Stimulated activated CD4-positive, alpha-beta T cell treated with anti-CD3 and anti-CD28 coated beads, Interleukin-15, amount 100 ng/mL, for 1 hour (primary cell): ENCODE data around the gene IBA57.
"Not testable (repeated sequence)": the region's sequence is repeated elsewhere in the genome, so short reads cannot be mapped to it uniquely, and the experiment has no call there.

Source experiments
- DNase-seq, 2 donors: peaks; one replicate each; pipeline ENCODE4 v3.0.0-alpha.2; 2020; ENCODE audit warnings: low read depth in 1 of 2, low spot score in 1 of 2

The IBA57 gene

DNA sequence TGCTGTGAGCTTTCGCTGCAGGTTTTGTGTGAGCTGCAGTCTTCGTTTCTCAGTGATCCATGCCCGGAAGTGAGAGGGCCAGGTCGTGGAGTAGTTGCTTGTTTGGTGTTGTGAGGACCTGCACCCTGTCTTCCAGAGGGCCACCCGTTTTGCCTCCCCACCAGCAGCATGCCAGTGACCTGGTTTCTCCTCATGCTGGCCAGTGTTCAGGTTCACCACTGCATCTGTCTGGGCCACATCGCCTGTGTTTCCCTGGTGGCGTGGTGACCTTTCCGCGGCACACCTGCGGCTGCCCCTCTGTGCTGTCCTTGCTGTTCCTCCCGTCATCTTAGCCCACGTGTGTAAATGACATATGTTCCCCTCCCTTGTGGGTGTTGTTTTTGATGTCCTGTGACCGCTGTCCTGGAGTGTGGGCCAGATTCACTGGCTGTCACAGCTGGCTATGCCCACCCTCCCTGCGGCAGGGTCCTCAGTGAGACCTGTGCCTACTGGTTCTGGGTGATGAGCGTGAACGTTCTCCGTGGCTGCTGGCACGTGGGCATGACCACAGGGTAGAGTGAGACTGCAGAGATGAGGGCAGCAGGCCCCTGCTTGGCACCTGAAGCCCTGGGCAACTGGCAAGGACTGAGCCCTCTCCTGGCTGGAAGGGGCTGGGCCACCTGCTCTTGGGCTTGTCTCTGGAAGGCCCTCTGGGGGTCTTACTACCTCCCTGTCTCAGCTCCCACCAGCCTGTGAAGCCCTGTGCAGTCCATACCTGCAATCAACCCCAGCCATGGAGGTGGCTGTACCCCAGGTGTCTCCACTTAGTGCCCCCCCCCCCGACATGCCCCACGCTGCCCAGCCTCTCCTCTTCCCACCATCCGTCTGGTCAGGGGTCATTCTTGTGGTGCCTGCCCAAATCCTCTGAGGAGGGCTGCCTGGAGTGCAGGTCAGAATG lies 7.3 kb downstream of the IBA57 start:
- DNase-seq: no peak

DNA sequence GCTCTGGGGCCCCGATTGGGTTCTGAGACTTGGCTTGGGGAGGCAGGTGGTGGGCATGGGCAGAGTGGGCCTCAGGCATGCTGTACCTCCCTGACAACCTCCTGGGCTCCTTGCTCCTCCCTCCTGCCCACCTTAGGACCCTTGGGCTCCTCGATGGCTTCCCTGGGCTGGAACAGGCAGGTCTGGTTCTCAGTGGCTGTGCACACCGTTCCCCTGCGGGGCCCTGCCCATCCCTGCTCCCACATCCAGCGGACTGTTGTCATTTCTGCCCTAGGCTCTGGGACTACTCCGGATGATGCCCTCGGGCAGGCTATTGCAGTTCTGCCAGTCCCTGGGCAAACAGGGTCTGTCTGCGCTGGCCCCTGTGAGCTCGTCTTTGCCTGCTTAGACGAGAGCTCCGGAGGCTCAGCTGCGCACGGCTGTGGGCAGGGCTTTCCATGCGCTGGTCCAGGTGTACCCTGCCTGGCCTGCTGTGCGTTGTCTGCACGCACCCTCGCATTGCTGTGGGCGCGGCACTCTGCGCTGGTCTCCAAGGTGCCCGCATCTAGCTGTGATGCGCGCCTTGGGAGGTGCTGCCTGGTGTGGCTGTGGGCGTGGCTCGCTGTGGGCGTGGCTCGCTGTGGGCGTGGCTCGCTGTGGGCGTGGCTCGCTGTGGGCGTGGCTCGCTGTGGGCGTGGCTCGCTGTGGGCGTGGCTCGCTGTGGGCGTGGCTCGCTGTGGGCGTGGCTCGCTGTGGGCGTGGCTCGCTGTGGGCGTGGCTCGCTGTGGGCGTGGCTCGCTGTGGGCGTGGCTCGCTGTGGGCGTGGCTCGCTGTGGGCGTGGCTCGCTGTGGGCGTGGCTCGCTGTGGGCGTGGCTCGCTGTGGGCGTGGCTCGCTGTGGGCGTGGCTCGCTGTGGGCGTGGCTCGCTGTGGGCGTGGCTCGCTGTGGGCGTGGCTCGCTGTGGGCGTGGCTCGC lies 8.2 kb downstream of the IBA57 start:
- not testable (repeated sequence) for DNase-seq

DNA sequence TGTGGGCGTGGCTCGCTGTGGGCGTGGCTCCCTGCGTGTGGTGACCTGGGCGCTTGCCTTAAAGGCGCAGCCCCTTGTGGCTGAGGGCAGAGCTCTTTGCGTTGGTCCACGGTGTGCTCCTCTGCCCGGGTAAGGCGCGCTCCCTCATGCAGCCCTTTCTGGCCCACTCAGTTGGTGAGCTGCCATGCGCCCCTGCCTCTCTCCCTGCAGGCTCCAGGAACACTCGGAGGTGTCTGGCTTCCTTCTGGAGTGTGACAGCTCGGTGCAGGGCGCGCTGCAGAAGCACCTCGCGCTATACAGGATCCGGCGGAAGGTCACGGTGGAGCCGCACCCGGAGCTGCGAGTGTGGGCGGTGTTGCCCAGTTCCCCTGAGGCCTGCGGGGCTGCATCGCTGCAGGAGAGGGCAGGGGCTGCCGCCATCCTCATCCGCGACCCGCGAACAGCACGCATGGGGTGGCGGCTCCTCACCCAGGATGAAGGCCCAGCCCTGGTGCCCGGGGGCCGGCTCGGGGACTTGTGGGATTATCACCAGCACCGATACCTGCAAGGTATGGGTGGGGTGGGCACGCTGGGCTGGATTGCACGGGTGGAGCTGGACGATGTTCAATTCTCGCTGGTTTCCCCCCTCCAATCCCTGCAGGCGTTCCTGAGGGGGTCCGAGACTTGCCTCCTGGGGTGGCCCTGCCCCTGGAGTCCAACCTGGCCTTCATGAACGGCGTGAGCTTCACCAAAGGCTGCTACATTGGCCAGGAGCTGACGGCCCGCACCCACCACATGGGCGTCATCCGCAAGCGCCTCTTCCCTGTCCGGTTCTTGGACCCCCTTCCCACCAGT lies 9.1 kb downstream of the IBA57 start:
- no peak for DNase-seq

- no peak for DNase-seq
These were observed 9.9 kb downstream of the IBA57 start for GRCh38 chr1:228175316-228176023.

DNA sequence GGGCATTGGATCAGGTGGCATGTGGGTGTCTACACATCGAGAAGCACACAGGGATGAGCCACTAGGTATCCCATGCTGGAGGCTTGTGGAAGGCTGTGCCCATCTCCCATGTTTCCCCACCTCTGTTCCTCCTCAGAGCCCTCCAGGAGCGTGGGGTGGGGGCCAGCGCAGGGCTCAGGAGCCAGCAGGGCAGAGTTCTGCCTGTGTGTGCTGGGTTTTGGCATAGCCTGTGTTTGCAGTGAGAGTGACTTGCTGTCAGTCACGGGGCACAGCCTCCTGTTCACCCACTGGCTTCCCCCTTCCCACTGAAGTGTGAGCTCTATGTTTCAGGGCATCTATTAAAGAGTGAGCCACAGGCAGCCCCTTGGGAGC lies 10.4 kb downstream of the IBA57 start:
- no peak for DNase-seq

DNA sequence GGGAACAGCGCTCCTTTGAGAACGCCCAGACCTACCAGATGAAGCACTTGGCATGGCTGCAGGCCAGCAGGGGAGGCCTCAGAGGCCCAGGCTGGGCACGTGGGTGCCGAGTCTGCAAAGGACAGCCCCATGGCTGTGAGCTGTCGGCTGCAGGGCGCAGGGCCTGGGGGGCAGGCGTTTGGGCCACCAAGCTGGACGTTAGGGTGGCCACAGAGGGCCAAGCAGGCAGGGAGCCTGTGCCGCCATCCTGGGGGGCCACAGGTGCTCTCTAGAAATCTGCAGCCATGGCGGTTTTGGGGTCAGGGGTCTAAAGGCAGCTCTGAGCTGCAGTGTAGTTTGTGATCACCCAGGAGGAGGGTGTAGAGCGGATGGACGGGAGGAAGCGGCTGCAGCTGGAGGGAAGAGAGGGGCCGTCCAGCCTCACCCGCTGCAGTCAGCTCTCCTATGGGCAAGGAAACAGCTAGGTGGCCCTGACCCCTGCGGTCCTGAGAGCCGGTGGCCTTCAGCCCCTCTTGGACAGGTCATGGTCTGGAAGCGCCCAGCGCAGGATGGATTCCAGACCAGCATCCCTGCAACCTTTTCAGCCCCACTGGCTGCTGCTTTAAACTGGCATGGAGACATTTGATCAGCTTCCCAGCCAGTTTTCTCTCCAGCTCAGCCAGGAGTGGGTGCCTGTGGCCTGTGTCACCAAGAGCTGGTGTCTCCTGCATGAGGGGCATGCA lies 11.0 kb downstream of the IBA57 start:
- DNase-seq: no peak

GRCh38 chr1:228177183-228177475 lies 11.5 kb downstream of the IBA57 start:
- DNase-seq: no peak

- DNase-seq: no peak
These were observed 12.4 kb downstream of the IBA57 start for GRCh38 chr1:228177721-228178710.

DNA sequence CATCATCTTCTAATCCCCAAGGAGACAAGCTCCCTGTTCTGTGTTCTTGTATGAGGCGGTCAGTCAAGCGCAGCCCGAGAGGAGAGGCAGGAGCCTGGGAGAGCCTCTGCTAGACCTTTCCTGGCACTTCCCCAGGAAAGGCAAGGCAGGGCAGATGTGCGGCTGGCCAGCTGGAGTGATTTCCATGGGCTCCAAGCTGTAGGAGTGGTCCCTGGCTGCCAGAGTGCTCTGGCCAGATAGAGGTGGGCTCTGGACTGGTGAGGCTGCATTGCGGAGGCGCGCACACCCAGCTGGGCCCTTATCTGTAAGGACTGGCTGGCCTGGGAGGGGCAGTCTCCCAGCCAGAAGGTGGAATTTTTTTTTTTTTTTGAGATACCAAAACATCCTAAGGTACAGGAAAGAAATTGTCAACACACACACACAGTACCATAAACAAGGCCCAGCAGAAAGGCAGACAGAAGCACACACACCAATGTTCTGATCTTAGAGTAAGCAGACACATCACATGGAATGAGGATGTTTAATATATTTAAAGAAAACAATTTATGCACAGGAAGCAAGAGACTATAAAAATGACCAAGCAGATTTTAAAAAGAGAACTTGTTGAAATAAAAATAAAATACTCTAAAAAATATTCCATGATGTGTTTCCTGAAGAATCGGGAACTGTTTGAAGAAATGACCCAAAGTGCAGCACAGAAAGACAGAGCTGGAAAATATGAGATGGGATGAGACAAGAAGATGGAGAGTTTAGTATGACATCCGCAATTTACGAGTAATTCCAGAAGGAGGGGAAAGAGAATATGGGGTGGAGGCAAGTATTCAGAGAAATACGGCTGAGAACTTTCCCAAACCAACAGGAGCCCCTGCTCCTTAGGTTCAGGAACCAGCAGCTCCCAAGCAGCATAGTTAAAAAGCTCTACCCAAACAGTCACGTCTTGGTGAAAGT lies 13.4 kb downstream of the IBA57 start:
- DNase-seq: no peak

DNA sequence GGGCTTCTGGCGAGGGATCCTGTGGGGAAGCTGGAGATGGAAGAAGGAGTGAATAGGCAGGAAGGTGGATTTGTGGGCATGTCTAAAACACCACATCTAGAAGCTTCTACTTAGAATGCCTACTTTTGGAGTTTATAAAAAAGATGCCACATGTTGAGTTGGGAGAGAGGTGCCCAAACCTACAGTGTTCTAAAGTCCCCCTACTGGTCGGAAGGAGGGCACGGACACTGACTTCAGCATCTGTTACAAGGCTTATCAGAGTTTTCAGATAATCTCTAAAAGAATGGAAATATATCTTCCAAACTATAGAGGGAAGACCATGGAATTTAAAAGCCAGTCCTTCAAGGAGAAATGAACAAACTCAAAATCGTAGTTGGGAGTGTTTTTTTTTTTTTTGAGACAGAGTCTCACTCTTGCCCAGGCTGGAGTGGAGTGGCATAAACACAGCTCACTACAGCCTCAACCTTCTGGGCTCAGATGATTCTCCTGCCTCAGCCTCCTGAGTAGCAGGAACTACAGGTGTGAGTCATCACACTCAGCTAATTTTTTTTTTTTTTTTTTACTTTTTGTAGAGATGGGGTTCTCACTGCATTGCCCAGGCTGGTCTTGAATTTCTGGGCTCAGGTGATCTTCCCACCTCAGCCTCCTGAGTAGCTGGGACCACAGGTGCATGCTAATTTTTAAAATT lies 14.8 kb downstream of the IBA57 start:
- DNase-seq: no peak

DNA sequence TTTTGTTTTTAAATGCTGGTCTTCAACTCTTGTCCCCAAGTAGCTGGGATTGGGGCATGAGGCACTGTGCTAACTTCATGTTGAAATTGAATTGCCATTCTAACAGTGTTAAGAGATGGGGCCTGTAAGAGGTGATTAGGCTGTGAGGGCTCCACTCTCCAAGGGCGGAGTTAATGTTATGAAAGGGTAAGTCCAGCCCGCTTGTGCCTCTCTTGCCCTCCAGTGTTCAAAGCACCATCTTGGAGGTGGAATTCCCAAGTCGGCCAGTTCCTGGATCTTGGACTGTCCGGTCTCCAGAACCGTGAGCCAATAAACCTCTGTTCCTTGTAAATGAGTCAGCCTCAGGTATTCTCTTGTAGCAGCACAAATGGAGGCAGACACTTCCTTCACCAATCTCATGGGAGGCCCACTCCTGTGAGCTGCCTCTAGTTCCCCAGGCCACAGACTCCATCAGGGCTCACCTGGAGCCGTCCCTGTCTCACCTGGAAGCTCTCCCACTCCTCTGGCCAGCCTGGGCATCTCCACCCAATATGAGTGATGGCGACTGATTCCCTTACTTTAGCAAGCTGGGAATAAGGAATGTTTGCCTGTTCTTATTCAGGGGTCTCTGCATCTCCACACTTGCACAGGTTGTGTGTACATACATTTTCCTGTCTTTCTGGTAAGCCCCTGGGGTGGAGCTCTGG lies 15.5 kb downstream of the IBA57 start:
- DNase-seq: no peak

DNA sequence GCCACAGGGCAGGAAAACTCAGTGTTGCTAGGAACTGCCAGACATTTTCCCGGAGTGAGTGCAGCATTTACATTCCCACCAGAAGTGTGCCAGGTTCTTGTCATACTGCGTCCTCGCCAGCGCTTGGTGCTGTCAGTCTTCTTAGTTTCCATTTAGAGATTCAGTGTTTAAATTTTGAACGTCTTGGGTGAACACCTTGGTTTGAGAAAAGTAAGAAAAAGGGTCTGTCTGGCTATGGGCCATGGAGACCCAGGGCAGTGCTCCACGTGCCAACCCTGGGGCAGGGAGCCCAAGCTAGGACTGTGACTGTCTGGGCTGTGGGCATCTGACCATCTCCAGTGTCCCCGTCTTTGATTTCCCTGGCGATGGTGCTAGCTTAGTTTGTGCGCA lies 16.0 kb downstream of the IBA57 start:
- no peak for DNase-seq

DNA sequence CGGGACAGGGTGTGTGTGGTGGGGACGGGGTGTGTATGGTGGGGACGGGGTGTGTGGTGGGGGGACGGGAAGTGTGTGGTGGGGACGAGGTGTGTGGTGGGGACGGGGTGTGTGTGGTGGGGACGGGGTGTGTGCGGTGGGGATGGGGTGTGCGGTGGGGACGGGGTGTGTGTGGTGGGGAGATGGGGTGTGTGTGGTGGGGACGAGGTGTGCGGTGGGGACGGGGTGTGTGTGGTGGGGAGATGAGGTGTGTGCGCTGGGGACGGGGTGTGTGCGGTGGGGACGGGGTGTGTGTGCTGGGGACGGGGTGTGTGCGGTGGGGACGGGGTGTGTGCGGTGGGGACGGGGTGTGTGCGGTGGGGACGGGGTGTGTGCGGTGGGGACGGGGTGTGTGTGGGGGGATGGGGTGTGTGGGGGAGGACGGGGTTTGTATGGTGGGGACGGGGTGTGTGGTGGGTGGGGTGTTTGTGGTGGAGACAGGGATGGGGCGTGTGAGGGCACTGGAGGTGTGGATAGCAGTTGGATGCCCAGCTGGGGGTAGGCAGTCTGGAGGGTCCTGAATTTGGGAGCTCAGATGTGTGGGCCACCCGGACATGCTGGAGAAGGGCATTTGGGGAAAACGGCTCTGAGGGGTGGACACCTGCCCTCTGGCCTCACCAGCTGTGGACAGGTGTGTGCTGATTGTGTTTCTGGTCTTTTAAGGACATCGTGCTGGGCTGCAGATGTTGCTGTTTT lies 16.9 kb downstream of the IBA57 start:
- no peak for DNase-seq

DNA sequence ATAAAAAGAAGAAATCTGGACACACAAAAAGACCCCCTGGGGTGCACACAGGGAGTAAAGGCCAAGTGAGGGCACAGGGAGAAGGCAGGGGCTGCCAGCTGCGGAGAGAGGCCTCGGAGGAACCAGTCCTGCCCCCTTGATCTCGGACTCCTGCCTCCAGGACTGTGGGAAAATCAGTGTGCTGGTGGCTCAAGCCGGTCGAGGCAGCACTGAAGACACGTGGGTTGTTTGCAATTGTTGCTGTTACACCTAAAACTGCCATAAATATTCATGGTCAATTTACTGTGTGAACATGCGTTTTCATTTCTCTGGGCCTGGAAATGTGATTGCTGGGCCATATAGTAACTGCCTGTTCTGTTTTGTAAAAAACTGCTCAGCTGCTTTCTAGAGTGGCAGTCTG lies 18.5 kb downstream of the IBA57 start:
- DNase-seq: no peak

DNA sequence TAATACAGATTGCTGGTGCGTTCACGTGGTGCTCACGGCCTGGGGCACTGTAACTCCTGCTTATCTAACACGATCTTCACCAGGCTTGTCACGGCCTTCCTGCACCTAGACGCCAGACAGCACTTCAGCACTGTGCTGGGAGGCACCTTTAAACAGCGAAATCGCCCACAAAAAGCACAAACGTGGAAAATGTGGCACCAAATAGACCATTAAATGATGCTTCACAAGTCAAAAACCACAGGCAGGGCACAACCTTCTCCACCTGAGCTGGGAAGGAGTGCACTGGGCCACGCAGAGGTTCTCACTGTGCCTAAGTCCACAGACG lies 20.0 kb downstream of the IBA57 start:
- DNase-seq: no peak

DNA sequence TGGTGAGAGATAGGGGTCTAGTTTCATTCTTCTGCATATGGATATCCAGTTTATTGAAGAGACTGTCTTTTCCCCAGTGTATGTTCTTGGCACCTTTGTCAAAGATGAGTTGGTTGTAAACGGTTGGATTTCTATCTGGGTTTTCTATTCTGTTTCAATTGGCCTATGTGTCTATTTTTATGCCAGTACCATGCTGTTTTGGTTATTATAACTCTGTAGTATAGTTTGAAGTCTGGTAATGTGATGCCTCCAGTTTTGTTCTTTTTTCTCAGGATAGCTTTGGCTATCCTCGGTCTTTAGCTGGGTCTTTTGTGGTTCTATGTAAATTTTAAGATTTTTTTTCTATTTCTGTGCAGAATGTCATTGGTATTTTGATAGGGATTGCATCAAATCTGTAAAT lies 22.6 kb downstream of the IBA57 start:
- not testable (repeated sequence) for DNase-seq
